Astrocyte of the hippocampus (primary cell): ENCODE measurements around the gene PRPF39.
"Not testable (repeated sequence)": the region's sequence is repeated elsewhere in the genome, so short reads cannot be mapped to it uniquely, and the experiment has no call there.

ENCODE experiments used
- DNase-seq: peaks from one replicate; pipeline ENCODE4 v3.0.0; 2011; ENCODE audit warnings: low read depth, low spot score

The PRPF39 gene

DNA sequence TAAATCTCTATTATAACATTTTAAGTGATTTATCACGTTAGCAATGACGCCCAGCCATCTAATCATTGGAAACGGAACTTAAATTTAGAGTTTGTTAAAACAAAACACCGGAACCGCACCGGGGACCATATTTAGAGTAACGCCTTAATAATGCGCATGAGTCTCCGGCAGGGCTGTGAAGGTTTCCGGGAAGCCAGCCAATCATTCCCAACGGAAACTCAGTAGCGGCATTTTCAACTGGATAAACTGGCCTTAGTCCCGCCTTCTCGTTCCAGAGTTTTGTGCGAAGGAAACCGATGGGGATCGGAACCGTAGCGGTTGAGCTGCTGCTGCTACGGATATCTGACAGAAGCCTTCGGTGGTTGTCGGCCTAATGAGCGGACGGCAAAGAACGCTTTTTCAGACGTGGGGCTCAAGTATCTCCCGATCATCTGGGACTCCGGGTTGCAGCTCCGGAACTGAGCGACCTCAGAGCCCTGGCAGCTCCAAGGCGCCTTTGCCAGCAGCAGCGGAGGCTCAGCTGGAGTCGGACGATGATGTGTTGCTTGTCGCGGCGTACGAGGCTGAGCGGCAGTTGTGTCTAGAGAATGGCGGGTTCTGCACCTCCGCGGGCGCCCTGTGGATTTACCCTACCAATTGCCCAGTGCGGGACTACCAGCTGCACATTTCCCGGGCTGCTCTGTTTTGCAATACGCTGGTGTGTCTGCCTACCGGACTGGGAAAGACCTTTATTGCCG lies 51.9 kb downstream of the PRPF39 start, which contains the start of gene FANCM:
TSS of gene FANCM (plus strand) at position 272 of the 737 bp plus-strand sequence. CDS start at position 374, 102 bp downstream.
- peak; percentile 98 for DNase-seq

DNA sequence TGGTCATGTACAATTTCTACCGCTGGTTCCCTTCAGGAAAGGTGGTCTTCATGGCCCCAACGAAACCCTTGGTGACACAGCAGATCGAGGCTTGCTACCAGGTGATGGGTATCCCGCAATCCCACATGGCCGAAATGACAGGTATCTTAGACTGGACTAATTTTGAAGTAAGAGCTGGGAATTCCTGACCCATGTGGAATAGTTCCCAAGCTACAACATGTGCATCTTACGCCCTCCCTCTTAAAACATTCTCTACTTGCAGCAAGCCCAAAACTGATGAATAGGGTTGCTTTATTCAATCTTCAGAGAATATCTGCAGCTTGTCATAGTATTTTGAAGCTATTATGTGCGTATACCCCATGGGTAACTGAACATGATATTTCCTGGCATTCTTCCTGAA lies 52.5 kb downstream of the PRPF39 start:
- no peak for DNase-seq

DNA sequence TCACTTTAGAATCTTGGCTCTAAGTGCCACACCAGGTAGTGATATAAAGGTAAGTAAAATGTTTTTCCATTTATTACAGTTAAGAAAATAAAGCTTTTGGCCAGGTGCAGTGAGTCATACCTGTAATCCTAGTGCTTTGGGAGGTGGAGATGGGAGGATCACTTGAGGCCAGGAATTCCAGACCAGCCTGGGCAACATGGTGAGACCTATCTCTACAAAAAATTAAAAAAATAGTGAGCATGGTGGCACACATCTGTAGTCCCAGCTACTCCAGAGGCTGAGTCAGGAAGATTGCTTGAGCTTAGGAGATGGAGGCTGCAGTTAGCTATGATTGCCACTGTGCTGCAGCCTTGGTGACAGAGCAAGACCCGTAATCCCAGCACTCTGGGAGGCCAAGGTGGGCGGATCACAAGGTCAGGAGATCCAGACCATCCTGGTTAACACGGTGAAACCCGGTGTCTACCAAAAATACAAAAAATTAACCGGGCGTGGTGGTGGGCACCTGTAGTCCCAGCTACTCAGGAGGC lies 56.8 kb downstream of the PRPF39 start:
- no peak for DNase-seq

DNA sequence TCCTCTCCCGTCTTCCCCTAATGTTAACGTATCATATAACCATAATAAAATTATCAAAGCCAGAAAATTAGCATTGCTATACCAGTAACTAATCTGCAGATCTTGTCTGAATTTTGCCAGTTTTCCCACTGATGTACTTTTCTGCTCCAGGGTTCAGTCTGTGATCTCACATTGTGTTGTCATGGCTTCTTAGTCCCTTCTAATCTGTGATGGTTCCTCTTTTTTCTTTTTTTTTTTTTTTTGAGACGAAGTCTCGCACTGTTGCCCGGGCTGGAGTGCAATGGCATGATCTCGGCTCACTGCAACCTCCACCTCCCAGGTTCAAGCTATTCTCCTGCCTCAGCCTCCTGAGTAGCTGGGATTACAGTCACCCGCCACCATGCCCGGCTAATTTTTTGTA lies 58.2 kb downstream of the PRPF39 start:
- DNase-seq, result not testable (repeated sequence)

DNA sequence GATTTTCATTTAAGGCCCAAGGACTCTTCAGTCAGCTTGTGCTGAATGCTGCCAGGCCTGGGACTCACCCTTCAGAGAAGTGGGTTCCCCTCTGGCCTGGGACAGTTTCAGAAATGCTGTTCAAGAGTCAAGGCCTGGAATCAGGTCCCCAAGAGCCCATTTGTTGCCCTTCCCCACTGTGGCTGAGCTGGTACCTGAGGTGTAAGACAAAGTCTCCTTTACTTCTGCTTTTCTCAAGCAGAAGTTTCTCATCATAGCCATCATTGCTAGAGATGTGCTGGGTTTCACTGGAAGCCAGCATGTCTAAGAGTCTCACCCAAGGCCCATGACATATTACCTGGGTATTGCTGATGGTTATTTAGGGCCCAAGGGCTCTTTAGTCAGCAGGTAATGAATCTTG lies 60.7 kb downstream of the PRPF39 start:
- DNase-seq, result no peak

DNA sequence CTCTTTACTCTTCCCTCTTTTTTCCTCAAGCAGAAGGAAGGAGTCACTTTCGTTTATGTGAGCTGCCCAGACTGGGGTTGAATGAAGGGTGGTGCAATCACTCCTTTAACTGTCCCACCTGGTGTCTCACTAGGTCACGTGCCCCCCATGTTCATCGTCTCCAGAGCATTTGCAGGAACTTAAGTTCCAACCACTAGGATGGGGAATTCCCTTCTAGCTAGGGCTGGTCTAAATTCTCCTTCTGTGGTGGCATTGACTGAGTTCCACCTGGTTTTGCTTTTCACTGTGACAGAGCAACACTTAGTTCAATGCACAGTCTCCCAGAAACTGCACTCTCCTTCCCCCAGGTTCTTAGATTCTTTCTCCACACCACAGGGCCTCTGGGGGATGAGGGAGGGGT lies 61.3 kb downstream of the PRPF39 start:
- DNase-seq, result no peak

DNA sequence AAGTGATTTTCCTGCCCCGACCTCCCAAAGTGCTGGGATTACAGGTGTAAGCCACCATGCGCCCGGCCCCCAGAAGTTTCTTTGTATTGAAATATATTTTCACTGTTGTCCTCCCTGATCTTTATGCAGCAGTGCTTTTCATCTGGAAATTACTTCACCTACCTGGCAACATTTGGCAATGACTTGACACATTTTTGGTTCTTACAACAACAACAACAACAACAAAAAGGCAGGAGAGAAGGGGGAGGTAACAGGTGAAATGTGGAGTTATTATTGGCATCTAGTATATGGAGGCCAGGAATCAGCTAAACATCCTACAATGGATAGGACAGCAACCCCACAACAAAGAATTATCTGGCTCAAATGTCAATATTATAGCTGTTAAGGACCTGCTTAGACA lies 65.7 kb downstream of the PRPF39 start:
- DNase-seq, result no peak

DNA sequence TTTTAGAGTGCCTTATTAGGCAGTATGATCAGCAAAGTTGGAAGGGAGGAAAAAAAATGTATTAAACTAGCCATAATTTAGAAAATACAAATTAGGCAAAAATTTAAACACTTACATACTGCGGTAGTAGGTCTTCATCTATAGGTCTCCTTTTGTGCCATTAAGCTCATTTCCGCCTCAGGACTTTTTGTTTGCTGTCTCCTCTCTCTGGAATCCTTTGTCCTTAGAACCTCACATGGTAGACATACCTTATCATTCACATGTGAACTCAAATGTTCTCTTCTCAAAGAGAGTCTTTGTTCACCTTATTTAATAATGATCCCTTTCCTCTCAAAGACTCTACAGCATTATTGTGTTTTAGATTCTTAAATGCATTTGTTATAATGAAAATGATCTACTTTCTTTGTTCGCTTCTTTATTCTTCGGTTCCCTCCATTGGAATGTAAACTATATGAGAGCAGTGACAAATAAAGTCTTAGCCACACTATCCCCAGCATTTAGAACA lies 66.5 kb downstream of the PRPF39 start:
- DNase-seq, result no peak

DNA sequence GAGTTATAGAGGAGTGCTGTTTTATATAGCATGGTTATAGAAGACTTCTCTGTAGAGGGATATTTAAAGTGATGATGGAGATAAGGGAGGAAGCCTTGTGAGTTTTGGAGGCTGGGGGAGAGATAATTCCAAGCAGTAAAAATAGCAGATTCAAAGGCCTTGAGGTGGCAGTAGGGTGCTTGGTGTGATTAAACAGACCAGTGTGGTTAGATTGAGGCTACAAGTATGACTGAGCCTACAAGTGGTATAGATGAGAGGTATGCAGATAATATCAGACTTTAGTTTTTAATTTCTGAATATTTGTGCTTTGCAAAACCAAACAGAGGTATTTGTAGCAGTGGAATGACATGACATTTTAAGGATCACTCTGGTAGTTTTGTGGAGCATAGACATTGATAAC lies 72.2 kb downstream of the PRPF39 start:
- peak; percentile 10 for DNase-seq
